ENCODE data around the gene PLEK. TPM values are rescaled to one million over a fixed set of nuclear protein-coding genes. Genes with fewer than 3 reads are reported as not detected.
A peak's percentile ranks its signal among the peaks of the same experiment; 100 is the strongest.

PLEK gene
- total RNA-seq, 4 donors from 2014 or later, result 3.0 to 5.2 (median 4.6) TPM; not detected in 1

DNA sequence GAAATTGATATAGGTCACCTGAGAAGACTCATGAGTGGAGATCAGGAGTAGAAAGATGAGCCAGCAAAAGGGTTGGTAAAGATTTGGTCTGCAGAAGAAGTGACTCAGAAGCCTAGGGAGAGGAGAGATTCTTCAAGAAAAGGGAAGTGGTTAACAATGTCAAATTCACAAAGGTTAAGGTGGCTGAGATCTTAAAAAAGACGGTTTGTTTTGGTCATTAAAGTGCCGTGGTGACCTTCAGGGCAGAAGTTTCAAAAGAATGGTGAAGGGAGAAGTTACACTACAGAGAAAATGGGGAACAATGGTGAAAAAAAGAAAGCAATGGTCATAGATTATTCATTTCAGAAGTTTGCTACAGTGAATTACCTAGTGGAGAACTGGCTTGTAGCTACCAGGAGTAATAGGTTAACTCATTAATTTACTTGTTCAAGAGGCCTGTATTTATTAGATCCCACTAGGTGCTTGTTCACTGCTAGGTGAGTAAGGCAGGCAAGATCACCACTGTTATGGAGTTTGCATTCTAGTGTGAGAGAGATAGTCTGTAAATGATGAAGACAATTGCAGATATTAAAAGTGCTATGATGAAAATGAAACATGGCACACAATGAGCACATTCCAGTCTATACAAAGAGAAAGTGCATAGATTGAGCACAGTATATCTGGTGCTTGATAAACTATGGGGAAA is 59.0 kb downstream of the PLEK start:
- Histone ChIP-seq H3K27me3 (no peaks in the 10 kb centered on the region), H3K27ac (peak overlapping the region in 1 of 4 donors; percentile 35), H3K4me3 (no peak overlapping the region), H3K36me3 (no peaks in the 10 kb centered on the region), H3K4me1 (peaks cover 0 to 22% (median 7%) of the 10 kb centered on the region in 4 donors), H3K9me3 (no peaks in the 10 kb centered on the region)
- no peak for DNase-seq
- intact Hi-C loops (cut with DNase I; ENCODE audit: low total_unique reads) (no loop called here), in situ Hi-C loops (cut with MboI; ENCODE audit: low pct_ligation_motif_present in 1 of 4, low pct_unique_long_range_greater_than_20kb in 1 of 4, low sequenced_read_pairs in 3 of 4) (no loop called here)
- WGBS, 2 donors (ENCODE audit: low coverage in 1 of 2), result 39 to 65% methylated on average over 2 of the region's 2 CpGs
- TF ChIP-seq EP300 (IDR thresholded peaks at IDR 0.05; ENCODE audit: low read depth) (no peak), POLR2AphosphoS5 (IDR thresholded peaks at IDR 0.05) (no peak), POLR2A (IDR thresholded peaks at IDR 0.05) (no peak)
- TF ChIP-seq, protein P1, sequence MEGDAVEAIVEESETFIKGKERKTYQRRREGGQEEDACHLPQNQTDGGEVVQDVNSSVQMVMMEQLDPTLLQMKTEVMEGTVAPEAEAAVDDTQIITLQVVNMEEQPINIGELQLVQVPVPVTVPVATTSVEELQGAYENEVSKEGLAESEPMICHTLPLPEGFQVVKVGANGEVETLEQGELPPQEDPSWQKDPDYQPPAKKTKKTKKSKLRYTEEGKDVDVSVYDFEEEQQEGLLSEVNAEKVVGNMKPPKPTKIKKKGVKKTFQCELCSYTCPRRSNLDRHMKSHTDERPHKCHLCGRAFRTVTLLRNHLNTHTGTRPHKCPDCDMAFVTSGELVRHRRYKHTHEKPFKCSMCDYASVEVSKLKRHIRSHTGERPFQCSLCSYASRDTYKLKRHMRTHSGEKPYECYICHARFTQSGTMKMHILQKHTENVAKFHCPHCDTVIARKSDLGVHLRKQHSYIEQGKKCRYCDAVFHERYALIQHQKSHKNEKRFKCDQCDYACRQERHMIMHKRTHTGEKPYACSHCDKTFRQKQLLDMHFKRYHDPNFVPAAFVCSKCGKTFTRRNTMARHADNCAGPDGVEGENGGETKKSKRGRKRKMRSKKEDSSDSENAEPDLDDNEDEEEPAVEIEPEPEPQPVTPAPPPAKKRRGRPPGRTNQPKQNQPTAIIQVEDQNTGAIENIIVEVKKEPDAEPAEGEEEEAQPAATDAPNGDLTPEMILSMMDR (IDR thresholded peaks at IDR 0.05), result no peak

DNA sequence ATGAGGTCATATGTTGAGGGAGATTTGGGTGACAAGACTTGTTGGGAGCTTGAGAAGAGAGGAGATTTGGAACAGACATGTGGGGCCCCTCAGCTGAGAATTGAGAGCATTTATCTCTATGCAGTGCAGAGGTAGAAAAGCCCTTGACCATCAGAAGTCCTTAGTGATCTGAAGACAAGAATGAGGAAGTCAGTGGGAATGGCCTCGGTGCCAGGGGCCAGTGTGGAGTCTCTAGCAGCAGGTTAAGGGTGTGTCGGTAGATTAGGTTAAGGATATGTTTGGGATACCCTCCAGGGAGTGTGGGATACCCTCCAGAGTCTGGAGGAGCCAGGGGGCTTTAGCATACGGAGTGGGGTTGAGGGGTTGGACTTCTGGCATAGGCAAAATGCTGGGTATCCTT is 60.4 kb downstream of the PLEK start:
- Histone ChIP-seq H3K27me3 (no peaks in the 10 kb centered on the region), H3K9me3 (no peaks in the 10 kb centered on the region), H3K4me3 (no peak overlapping the region), H3K36me3 (no peaks in the 10 kb centered on the region), H3K27ac (no peak overlapping the region), H3K4me1 (peaks cover 0 to 22% (median 7%) of the 10 kb centered on the region in 4 donors)
- 81 to 90% methylated on average over 2 to 3 of the region's 3 CpGs for WGBS, 2 donors (ENCODE audit: low coverage in 1 of 2)
- intact Hi-C loops (cut with DNase I; ENCODE audit: low total_unique reads) (no loop called here), in situ Hi-C loops (cut with MboI; ENCODE audit: low pct_ligation_motif_present in 1 of 4, low pct_unique_long_range_greater_than_20kb in 1 of 4, low sequenced_read_pairs in 3 of 4) (loop anchor here in 2 of 4 donors (25.0 kb wide), 3 partner anchors 238 to 313 kb away; partner anchors contain the start of gene PNO1 (in 1 of the 2))
- TF ChIP-seq, protein P1 (IDR thresholded peaks at IDR 0.05), result no peak
- TF ChIP-seq POLR2AphosphoS5 (IDR thresholded peaks at IDR 0.05) (no peak), EP300 (IDR thresholded peaks at IDR 0.05; ENCODE audit: low read depth) (no peak), POLR2A (IDR thresholded peaks at IDR 0.05) (no peak)
- no peak for DNase-seq

DNA sequence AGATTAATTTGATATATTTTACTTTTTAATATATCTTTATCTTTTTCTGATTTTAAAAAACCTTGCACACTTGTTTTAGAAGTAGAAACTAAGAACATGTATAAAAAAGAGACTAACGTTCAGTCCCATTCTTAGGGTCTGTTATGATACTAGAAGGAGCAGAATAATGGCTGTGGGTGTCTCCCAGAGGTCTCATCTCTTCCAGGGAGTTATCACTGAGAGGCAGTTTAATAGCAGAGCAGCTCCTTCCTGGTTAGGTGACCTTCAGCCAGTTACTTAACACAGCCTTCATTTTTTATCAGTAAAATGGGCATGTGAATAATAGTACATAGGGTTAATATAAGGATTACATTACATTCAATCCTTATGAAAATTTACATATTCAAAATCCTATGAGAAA is 61.4 kb downstream of the PLEK start:
- 85 to 88% methylated on average over 1 of the region's 1 CpG for WGBS, 2 donors (ENCODE audit: low coverage in 1 of 2)
- Histone ChIP-seq H3K27ac (peak overlapping the region in 1 of 4 donors; percentile 6), H3K27me3 (no peaks in the 10 kb centered on the region), H3K9me3 (no peaks in the 10 kb centered on the region), H3K4me3 (no peak overlapping the region), H3K4me1 (peaks cover 0 to 22% (median 7%) of the 10 kb centered on the region in 4 donors), H3K36me3 (no peaks in the 10 kb centered on the region)
- no peak for TF ChIP-seq EP300 (IDR thresholded peaks at IDR 0.05; ENCODE audit: low read depth)
- TF ChIP-seq POLR2AphosphoS5 (IDR thresholded peaks at IDR 0.05), result no peak
- TF ChIP-seq, protein P1 (IDR thresholded peaks at IDR 0.05), result no peak
- no peak for TF ChIP-seq POLR2A (IDR thresholded peaks at IDR 0.05)
- in situ Hi-C loops (cut with MboI; ENCODE audit: low pct_ligation_motif_present in 1 of 4, low pct_unique_long_range_greater_than_20kb in 1 of 4, low sequenced_read_pairs in 3 of 4) (loop anchor here in 2 of 4 donors (25.0 kb wide), 3 partner anchors 239 to 314 kb away; partner anchors contain the start of gene PNO1 (in 1 of the 2)), intact Hi-C loops (cut with DNase I; ENCODE audit: low total_unique reads) (no loop called here)
- no peak for DNase-seq

DNA sequence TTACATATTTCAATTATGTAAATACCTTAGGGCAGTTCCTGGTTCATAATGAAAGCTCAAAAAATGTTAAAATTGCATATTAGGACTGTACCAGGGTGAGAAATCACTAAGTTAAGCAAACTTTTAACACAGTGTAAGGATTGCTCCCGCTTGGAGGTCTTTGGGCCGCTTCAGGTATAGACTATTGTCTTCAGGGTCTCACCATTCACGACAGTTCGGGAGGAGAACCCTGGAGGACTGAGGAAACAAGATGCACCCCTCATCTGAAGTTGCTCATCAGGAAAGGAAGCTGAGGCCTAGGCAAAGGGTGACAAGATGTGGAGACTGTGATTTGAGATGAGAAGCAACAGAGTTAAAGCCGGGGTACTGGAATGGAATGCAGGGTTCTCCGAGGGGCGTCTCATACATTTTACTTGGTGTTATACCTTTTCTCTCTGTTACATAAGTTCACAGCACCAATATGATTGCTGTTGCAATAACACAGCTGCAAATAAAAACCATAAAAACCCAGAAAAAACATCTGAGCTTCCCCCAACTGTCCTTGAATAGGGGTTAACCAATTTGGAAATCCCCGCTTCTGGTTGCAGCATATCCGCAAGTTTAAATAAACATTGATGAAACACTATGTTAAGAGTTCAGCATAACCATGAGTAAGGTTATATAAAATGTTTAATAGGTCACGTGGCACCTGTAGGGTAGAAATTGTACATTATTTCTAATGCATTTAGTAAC is 61.9 kb downstream of the PLEK start:
- peaks cover 0 to 22% (median 7%) of the 10 kb centered on the region in 4 donors for H3K4me1 ChIP-seq
- no peaks in the 10 kb centered on the region for H3K9me3 ChIP-seq
- in situ Hi-C loops (cut with MboI; ENCODE audit: low pct_ligation_motif_present in 1 of 4, low pct_unique_long_range_greater_than_20kb in 1 of 4, low sequenced_read_pairs in 3 of 4), result loop anchor here in 2 of 4 donors (25.0 kb wide), 3 partner anchors 240 to 315 kb away; partner anchors contain the start of gene PNO1 (in 1 of the 2)
- intact Hi-C loops (cut with DNase I; ENCODE audit: low total_unique reads), result no loop called here
- no peaks in the 10 kb centered on the region for H3K36me3 ChIP-seq
- no peaks in the 10 kb centered on the region for H3K27me3 ChIP-seq
- TF ChIP-seq POLR2AphosphoS5 (IDR thresholded peaks at IDR 0.05) (no peak), POLR2A (IDR thresholded peaks at IDR 0.05) (no peak), EP300 (IDR thresholded peaks at IDR 0.05; ENCODE audit: low read depth) (no peak)
- TF ChIP-seq, protein P1 (IDR thresholded peaks at IDR 0.05), result no peak
- WGBS, 2 donors (ENCODE audit: low coverage in 1 of 2), result 65 to 71% methylated on average over 8 to 10 of the region's 10 CpGs
- no peak overlapping the region for H3K4me3 ChIP-seq
- H3K27ac ChIP-seq, result peak overlapping the region in 1 of 4 donors; percentile 6
- no peak for DNase-seq

Measured in transverse colon (tissue), 4 donors.